Thyroid gland (tissue), 4 donors: Measurements from ENCODE around the gene ARMH3.

Source experiments
- CTCF ChIP-seq, 6 experiments: fragments of 200-600 bp in 3 of 6; fragments of 450-650 bp in 3 of 6; sonication (generic) in 3 of 6; IDR thresholded peaks; one replicate each; pipeline ENCODE4 v1.5.1; 2016 to 2019; ENCODE audit warnings: antibody characterized with exemption in 6 of 6, mild to moderate bottlenecking in 2 of 6, inconsistent platforms in 1 of 6, moderate library complexity in 1 of 6
- POLR2A ChIP-seq, 2 donors: fragments of 450-650 bp; IDR thresholded peaks; one replicate each; pipeline ENCODE4 v1.6.1; 2017; ENCODE audit warnings: antibody characterized with exemption in 2 of 2, mild to moderate bottlenecking in 2 of 2, moderate library complexity in 1 of 2

DNA sequence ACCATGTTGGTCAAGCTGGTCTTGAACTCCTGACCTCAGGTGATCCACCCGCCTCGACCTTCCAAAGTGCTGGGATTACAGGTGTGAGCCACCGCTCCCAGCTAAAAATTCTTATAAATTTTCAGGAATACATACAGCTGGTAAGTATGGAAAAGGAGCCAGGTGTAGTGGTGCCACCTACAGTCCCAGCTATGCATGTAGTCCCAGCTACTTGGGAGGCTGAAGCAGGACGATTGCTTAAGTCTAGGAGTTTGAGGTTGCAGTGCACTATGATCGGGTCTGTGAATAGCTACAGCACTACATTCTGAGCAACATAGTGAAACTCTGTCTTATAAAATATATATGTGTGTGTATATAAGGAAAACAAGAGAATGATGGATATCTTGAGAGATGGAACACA, 45.2 kb upstream of the ARMH3 start:
- no peak for TF ChIP-seq CTCF (IDR thresholded peaks at IDR 0.05)
- TF ChIP-seq POLR2A (IDR thresholded peaks at IDR 0.05) = no peak
